ENCODE measurements around the gene RAB3GAP2. TPM values are rescaled to one million over a fixed set of nuclear protein-coding genes. Genes with fewer than 3 reads are reported as not detected.
"Not testable (repeated sequence)": the region's sequence is repeated elsewhere in the genome, so short reads cannot be mapped to it uniquely, and the experiment has no call there.

RAB3GAP2 gene
- total RNA-seq, 1 donor from 2014 or later, result 21.6 TPM

- DNase-seq (ENCODE audit: low read depth), result no peak
- no peak overlapping the region for H3K4me3 ChIP-seq (ENCODE audit: low read depth, low read length)
- TF ChIP-seq CTCF (conservative IDR thresholded peaks at IDR 0.05; ENCODE audit: low read depth, low read length), result no peak
Observed at GRCh38 chr1:220164517-220164916, 107.7 kb downstream of the RAB3GAP2 start.

GRCh38 chr1:220164116-220164515 is 108.1 kb downstream of the RAB3GAP2 start:
- H3K4me3 ChIP-seq (ENCODE audit: low read depth, low read length), result no peak overlapping the region
- no peak for DNase-seq (ENCODE audit: low read depth)
- no peak for TF ChIP-seq CTCF (conservative IDR thresholded peaks at IDR 0.05; ENCODE audit: low read depth, low read length)

- H3K4me3 ChIP-seq (ENCODE audit: low read depth, low read length), result no peak overlapping the region
- TF ChIP-seq CTCF (conservative IDR thresholded peaks at IDR 0.05; ENCODE audit: low read depth, low read length), result no peak
- no peak for DNase-seq (ENCODE audit: low read depth)
Observed at GRCh38 chr1:220160027-220160426, 112.2 kb downstream of the RAB3GAP2 start.

- no peak for TF ChIP-seq CTCF (conservative IDR thresholded peaks at IDR 0.05; ENCODE audit: low read depth, low read length)
- DNase-seq (ENCODE audit: low read depth), result no peak
- no peak overlapping the region for H3K4me3 ChIP-seq (ENCODE audit: low read depth, low read length)
Observed at GRCh38 chr1:220159041-220159440, 113.2 kb downstream of the RAB3GAP2 start.

- not testable (repeated sequence) for H3K4me3 ChIP-seq (ENCODE audit: low read depth, low read length); DNase-seq (ENCODE audit: low read depth)
Observed at GRCh38 chr1:220158530-220158929, 113.7 kb downstream of the RAB3GAP2 start.

- TF ChIP-seq CTCF (conservative IDR thresholded peaks at IDR 0.05; ENCODE audit: low read depth, low read length), result no peak
- no peak overlapping the region for H3K4me3 ChIP-seq (ENCODE audit: low read depth, low read length)
Observed at GRCh38 chr1:220157738-220158137, 114.5 kb downstream of the RAB3GAP2 start.

GRCh38 chr1:220156620-220157146 is 115.6 kb downstream of the RAB3GAP2 start:
- no peak for TF ChIP-seq CTCF (conservative IDR thresholded peaks at IDR 0.05; ENCODE audit: low read depth, low read length)
- H3K4me3 ChIP-seq (ENCODE audit: low read depth, low read length), result no peak overlapping the region
- no peak for DNase-seq (ENCODE audit: low read depth)

More at GRCh38 chr1:220157738-220158137, 114.5 kb downstream of the RAB3GAP2 start:
- DNase-seq (ENCODE audit: low read depth), result no peak

Data from epithelial cell of proximal tubule (primary cell).